Suprapubic skin (tissue), 4 donors: ENCODE results near the gene GAPVD1. TPM values are rescaled to one million over a fixed set of nuclear protein-coding genes. Genes with fewer than 3 reads are reported as not detected.
"Not testable (repeated sequence)": the region's sequence is repeated elsewhere in the genome, so short reads cannot be mapped to it uniquely, and the experiment has no call there.

ENCODE experiments used
- DNase-seq, 2 donors: peaks; one replicate each; pipeline ENCODE4 v3.0.0-alpha.2; 2019; ENCODE audit warnings: low spot score in 2 of 2
- H3K27ac ChIP-seq: fragments of 200-600 bp; sonication (generic); one replicate; pipeline ENCODE4 v1.5.1; 2019
- H3K27me3 ChIP-seq: fragments of 200-600 bp; sonication (generic); one replicate; pipeline ENCODE4 v1.5.1; 2019
- H3K36me3 ChIP-seq: fragments of 200-600 bp; sonication (generic); one replicate; pipeline ENCODE4 v1.5.1; 2019
- H3K4me1 ChIP-seq: fragments of 200-600 bp; sonication (generic); one replicate; pipeline ENCODE4 v1.5.1; 2019
- H3K4me3 ChIP-seq: fragments of 200-600 bp; sonication (generic); one replicate; pipeline ENCODE4 v1.5.1; 2019; ENCODE audit warnings: mild to moderate bottlenecking
- H3K9me3 ChIP-seq: fragments of 200-600 bp; sonication (generic); one replicate; pipeline ENCODE4 v1.5.1; 2019
- CTCF ChIP-seq, 2 donors: fragments of 200-600 bp in 1 of 2; fragments of 450-650 bp in 1 of 2; sonication (generic) in 1 of 2; IDR thresholded peaks; one replicate each; pipeline ENCODE4 v1.5.1; 2016 to 2019; ENCODE audit warnings: antibody characterized with exemption in 2 of 2, mild to moderate bottlenecking in 1 of 2, moderate library complexity in 1 of 2
- EP300 ChIP-seq: sonication (generic); formaldehyde crosslinking; IDR thresholded peaks from one replicate; pipeline ENCODE4 v1.6.1; 2017; ENCODE audit warnings: antibody characterized with exemption
- POLR2A ChIP-seq, 2 donors: fragments of 450-650 bp; IDR thresholded peaks; one replicate each; pipeline ENCODE4 v1.6.1; 2017; ENCODE audit warnings: antibody characterized with exemption in 2 of 2, mild to moderate bottlenecking in 2 of 2, moderate library complexity in 2 of 2
- POLR2AphosphoS5 ChIP-seq, 3 donors: sonication (generic); formaldehyde crosslinking; IDR thresholded peaks; one replicate each; pipeline ENCODE4 v1.6.1; 2017; ENCODE audit warnings: antibody characterized with exemption in 3 of 3
- WGBS: methylation state at CpG from one replicate; pipeline ENCODE4 v1.1.5; 2018; 5-methylcytosine and 5-hydroxymethylcytosine counted together
- total RNA-seq, 4 donors: library from RNA; depleted of rRNA; stranded (reverse); fragments of >200 nt; gene quantifications; one replicate each; pipeline ENCODE4 v1.1.0, GENCODE V29; 2016

Gene GAPVD1
- total RNA-seq, 4 donors from 2014 or later, result 49.3 to 87.5 (median 58.7) TPM

GRCh38 chr9:125271081-125271480 is 9.5 kb downstream of the GAPVD1 start:
- Histone ChIP-seq H3K27me3 (no peaks in the 10 kb centered on the region), H3K4me3 (no peak overlapping the region), H3K9me3 (no peaks in the 10 kb centered on the region), H3K4me1 (peaks cover 40% of the 10 kb centered on the region), H3K36me3 (no peaks in the 10 kb centered on the region), H3K27ac (peak overlapping the region; percentile 42)
- 32% methylated on average over 5 of the region's 5 CpGs for WGBS
- DNase-seq, result no peak
- TF ChIP-seq POLR2A (IDR thresholded peaks at IDR 0.05) (no peak), CTCF (IDR thresholded peaks at IDR 0.05) (no peak), POLR2AphosphoS5 (IDR thresholded peaks at IDR 0.05) (no peak), EP300 (no peak)

- TF ChIP-seq CTCF (IDR thresholded peaks at IDR 0.05) (no peak), EP300 (no peak), POLR2A (IDR thresholded peaks at IDR 0.05) (no peak), POLR2AphosphoS5 (IDR thresholded peaks at IDR 0.05) (no peak)
- Histone ChIP-seq H3K4me1 (peaks cover 40% of the 10 kb centered on the region), H3K36me3 (no peaks in the 10 kb centered on the region), H3K27me3 (no peaks in the 10 kb centered on the region), H3K27ac (peak overlapping the region; percentile 42), H3K9me3 (no peaks in the 10 kb centered on the region), H3K4me3 (no peak overlapping the region)
- DNase-seq, result no peak
- 44% methylated on average over 3 of the region's 3 CpGs for WGBS
These were observed 11.1 kb downstream of the GAPVD1 start for GRCh38 chr9:125272697-125273096.

GRCh38 chr9:125276771-125277170 is 15.1 kb downstream of the GAPVD1 start:
- H3K4me1 ChIP-seq, result peaks cover 22% of the 10 kb centered on the region
- no peaks in the 10 kb centered on the region for H3K9me3 ChIP-seq
- no peaks in the 10 kb centered on the region for H3K27me3 ChIP-seq
- H3K36me3 ChIP-seq, result no peaks in the 10 kb centered on the region
- 97% methylated on average over 4 of the region's 4 CpGs for WGBS
- no peak overlapping the region for H3K4me3 ChIP-seq
- no peak for DNase-seq
- TF ChIP-seq EP300, result no peak
- H3K27ac ChIP-seq, result no peak overlapping the region

GRCh38 chr9:125277411-125277810 is 15.8 kb downstream of the GAPVD1 start:
- H3K36me3 ChIP-seq, result no peaks in the 10 kb centered on the region
- H3K9me3 ChIP-seq, result no peaks in the 10 kb centered on the region
- no peak for DNase-seq
- no peak overlapping the region for H3K27ac ChIP-seq
- H3K27me3 ChIP-seq, result no peaks in the 10 kb centered on the region
- H3K4me1 ChIP-seq, result peaks cover 15% of the 10 kb centered on the region
- H3K4me3 ChIP-seq, result no peak overlapping the region
- TF ChIP-seq EP300 (no peak), CTCF (IDR thresholded peaks at IDR 0.05) (no peak), POLR2AphosphoS5 (IDR thresholded peaks at IDR 0.05) (no peak), POLR2A (IDR thresholded peaks at IDR 0.05) (no peak)

GRCh38 chr9:125280945-125281344 is 19.3 kb downstream of the GAPVD1 start:
- Histone ChIP-seq H3K27ac (no peak overlapping the region), H3K36me3 (no peaks in the 10 kb centered on the region), H3K4me3 (no peak overlapping the region), H3K9me3 (no peaks in the 10 kb centered on the region), H3K4me1 (no peaks in the 10 kb centered on the region), H3K27me3 (no peaks in the 10 kb centered on the region)
- no peak for TF ChIP-seq CTCF (IDR thresholded peaks at IDR 0.05)
- no peak for TF ChIP-seq EP300
- no peak for TF ChIP-seq POLR2A (IDR thresholded peaks at IDR 0.05)
- TF ChIP-seq POLR2AphosphoS5 (IDR thresholded peaks at IDR 0.05), result no peak
- 69% methylated on average over 4 of the region's 4 CpGs for WGBS
- DNase-seq, result no peak

- DNase-seq, result no peak
- Histone ChIP-seq H3K4me3 (no peak overlapping the region), H3K27ac (no peak overlapping the region), H3K4me1 (peaks cover 3% of the 10 kb centered on the region), H3K27me3 (no peaks in the 10 kb centered on the region), H3K9me3 (no peaks in the 10 kb centered on the region), H3K36me3 (no peaks in the 10 kb centered on the region)
- 90% methylated on average over 3 of the region's 3 CpGs for WGBS
- TF ChIP-seq POLR2A (IDR thresholded peaks at IDR 0.05) (no peak), POLR2AphosphoS5 (IDR thresholded peaks at IDR 0.05) (no peak), EP300 (no peak), CTCF (IDR thresholded peaks at IDR 0.05) (no peak)
These were observed 23.2 kb downstream of the GAPVD1 start for GRCh38 chr9:125284855-125285254.

GRCh38 chr9:125286935-125287433 is 25.4 kb downstream of the GAPVD1 start:
- WGBS, result 85% methylated on average over 7 of the region's 7 CpGs
- H3K4me1 ChIP-seq, result not testable (repeated sequence)

More at GRCh38 chr9:125286935-125287433, 25.4 kb downstream of the GAPVD1 start:
- not testable (repeated sequence) for H3K4me3 ChIP-seq, H3K36me3 ChIP-seq, H3K27me3 ChIP-seq, DNase-seq, H3K9me3 ChIP-seq, H3K27ac ChIP-seq
